ENCODE data around the gene CASKIN1.

GRCh38 chr16:2166263-2167067 is 29.9 kb downstream of the CASKIN1 start:
- no peak for TF ChIP-seq PHF8 (IDR thresholded peaks at IDR 0.05; ENCODE audit: borderline replicate concordance, low read depth)
- TF ChIP-seq EHMT2 (IDR thresholded peaks at IDR 0.05; ENCODE audit: low read depth) = no peak
- TF ChIP-seq CTCF (IDR thresholded peaks at IDR 0.05) = no peak
- TF ChIP-seq EP300 (IDR thresholded peaks at IDR 0.05) = no peak
- TF ChIP-seq JUN (IDR thresholded peaks at IDR 0.05) = no peak
- no peak for TF ChIP-seq RCOR1 (IDR thresholded peaks at IDR 0.05; ENCODE audit: low read depth, low read length)
- TF ChIP-seq SREBF2 (IDR thresholded peaks at IDR 0.05) = no peak
- TF ChIP-seq POLR2A (IDR thresholded peaks at IDR 0.05; ENCODE audit: low read length) = no peak
- TF ChIP-seq REST (IDR thresholded peaks at IDR 0.05) = no peak
- no peak for TF ChIP-seq ELK1 (IDR thresholded peaks at IDR 0.05; ENCODE audit: low read depth, low read length)
- no peak for TF ChIP-seq ZFP36 (IDR thresholded peaks at IDR 0.05; ENCODE audit: borderline replicate concordance, partially characterized antibody)
- TF ChIP-seq CHD2 (IDR thresholded peaks at IDR 0.05; ENCODE audit: low read length, partially characterized antibody) = no peak
